GM18507 (cell line): Measurements from ENCODE around the gene YARS1.

Experiments used
- DNase-seq: peaks from one replicate; pipeline ENCODE4 v3.0.0; 2011; ENCODE audit warnings: low read depth; ENCODE audit not compliant: insufficient read length; ENCODE audit errors: extremely low spot score
- FAIRE-seq: peaks from 2 replicates; lab custom pipeline; 2011; peaks lifted over from hg19 to GRCh38; lab: Jason Lieb, UNC

Gene YARS1

DNA sequence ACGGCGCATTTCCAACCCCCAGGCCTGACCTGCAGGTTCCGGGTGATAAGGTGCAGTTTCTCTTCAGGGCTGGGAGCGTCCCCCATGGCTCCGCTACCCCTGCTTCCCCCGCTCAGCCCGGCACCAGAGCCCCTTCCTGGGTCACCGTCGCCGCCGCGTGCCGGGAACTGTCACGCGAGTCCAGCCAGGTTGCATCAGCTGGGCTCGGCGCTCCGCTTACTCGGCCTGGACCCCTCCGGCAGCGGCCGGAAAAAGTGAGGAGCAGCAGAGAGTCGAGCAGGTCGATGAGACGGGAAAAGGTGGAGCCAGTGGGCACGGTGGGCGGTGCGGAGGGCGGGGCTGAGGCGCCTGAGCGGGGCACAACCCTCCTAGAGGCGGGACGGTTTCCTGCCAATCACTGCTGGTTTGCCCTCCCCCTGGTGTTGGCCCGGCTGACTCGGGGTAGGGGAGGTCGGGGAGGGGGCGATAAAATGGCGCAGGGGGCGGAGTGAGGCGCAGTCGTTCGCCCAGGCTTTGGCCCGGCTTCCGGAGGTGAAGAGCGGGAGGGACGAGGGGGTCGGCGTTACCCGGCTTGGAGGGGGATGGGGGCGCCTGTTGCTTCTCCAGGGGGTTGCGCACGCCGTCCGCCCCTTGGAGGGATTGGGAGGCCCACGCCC is at the start of gene YARS1, which contains the start of gene S100PBP:
Gene YARS1, minus strand, starts transcription at position 200 of the 656 bp plus-strand sequence. Its CDS starts 114 bp downstream, at position 86.
Gene S100PBP, plus strand, starts transcription at position 495 of the 656 bp plus-strand sequence. CDS start 8,447 bp downstream, outside the sequence.
- FAIRE-seq = peak; percentile 97
- peak; percentile 90 for DNase-seq

DNA sequence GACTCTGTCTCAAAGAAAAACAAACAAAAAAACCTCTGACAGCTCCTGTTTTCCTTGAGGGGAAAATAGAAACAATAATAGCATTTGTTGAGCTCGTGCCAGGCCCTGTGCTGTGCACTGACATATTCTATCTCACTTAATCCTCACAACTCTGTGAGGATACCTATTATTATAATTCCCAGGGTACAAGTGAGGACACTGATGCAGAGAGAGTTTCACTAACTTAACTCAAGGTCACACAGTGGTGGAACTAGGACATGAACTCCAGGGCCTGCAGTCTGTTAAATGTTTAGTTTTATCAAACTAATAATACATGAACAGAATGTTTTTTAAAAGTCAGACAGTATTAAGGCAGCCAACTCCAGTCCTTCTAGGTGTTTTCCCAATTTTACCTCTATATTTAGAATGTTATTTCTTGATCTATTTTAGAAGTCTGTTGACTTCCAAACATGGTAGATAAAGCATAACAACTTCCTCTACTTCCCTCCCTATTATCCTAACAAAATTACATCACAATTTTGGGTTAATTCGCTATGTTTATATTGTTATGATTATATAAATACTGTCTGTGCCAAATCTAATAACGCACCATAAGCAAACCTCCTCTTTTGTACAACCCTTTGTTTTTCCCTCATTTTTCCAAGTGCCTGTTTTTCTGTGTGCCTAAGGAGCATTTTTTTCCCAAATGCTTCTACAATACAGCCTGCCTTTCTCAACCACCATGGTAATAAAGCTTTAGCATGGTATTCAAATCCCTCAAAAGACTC is 48.7 kb upstream of the YARS1 start:
- no peak for FAIRE-seq
- DNase-seq = no peak

DNA sequence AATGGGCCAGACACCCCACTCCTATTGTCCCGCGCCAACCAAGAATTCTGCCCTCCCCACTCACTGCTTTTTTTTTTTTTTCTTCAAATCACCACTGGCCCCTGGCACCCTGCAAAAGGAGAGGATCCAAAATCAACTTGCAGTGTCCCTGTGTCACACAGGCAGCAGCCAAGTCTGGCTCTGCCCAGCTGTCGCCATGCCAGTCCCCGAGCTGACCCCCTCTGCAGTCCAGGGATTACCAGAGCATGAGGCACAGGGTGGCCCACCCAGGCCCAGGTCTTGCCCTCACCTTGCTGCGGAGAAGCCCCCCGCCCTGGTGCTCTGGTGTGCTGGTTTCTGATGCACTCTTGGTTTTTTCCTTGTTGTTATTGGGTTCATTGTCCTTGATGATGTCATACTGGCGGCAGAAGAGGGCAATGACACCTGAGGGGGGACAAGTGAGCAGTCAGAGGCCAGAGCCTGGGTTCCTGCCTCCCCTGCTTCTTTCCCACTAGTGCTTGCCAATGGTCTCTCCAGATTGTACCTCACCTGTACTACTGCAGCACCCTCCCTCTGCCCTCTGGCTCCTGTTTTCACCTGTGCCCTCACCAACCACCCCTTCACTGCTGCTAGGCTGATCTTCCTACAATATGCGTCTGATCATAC is 47.3 kb upstream of the YARS1 start:
- FAIRE-seq (no peak), DNase-seq (no peak)

DNA sequence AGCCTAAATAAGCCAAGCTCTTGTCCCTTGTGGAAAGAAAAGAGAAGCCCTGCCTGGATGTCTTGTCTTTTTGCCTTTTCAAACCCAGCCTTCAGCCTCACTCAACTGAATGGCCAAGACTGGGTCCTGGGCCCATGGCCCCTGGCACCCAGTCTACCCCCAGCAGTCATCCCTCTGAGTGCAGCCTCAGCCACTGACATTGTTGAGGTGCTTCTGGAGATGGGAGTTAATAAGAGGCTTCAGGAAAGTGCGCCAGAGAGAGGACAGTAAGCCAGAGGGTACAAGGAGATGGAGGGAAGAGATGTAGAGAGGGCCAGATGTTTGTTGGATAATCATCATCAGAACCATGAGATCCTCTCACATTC is 46.7 kb upstream of the YARS1 start:
- DNase-seq = no peak
- FAIRE-seq = no peak

DNA sequence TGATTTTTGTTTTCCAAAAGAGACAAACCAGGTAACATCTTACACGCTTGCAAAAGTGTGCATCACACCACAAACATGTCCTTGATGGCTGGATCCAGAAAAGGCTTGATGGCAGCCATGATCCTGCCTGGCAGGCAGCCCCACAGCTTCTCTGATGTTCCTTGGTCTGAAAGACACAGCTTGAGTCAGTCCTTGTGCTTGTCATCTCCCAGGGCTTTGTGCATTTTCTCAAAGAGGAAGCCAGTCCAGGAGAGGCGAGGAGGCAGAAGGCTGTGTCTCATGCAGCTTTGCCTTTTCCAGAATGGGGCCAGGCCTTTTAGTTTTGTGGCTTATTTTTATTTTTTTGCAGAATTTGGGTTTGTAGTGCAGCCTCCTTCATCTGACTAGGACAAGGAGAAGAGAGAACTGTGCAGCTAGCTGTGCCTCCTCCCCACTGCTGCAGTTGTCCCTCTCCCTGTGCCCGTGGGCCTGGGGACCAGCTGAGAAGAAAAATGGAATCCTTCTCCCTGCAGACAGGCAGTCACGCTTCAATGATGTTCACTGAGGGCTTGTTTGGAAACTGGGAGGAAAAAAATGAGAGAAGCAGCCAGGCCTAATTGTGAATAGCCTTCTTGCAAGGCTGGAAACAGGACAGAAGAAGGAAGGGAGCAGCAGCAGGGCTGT is 46.2 kb upstream of the YARS1 start:
- DNase-seq = no peak

DNA sequence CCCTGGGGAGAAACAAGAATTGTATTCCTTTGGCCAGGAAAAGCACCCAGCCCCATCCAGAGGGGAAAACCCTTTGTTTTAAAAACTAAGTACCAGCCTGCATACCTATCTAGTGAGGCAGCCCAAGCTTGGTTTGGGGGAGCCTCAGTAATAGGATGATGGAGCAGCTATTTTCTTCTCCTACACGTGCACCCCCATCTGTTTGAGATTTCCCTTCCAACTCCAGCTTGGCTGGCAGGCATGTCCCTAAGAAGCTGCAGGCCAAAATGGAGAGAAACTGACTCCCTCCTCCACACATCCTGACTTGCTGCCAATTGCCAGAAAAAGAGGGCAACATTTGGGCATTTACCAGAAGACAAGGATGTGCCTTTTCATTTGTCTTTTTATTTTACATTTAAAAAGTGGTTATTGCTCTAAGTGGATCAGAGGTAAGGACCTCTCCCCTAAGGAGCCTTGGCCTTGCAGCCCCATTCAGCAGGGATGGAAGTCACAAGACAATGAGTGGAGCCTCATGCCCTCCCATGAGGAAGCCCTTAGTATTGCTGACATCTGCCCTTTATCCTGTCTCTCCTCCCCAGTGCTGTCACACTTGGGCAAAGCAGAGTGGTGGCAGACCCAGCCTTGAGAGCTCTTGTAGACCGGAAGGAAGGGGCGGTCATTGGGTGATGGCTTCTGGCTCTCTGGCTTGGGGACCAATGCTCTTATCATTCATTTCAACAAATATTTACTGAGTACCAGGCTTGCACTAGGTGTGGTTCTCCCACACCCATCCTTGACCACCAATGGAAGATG is 44.9 kb upstream of the YARS1 start:
- DNase-seq (no peak), FAIRE-seq (no peak)

More for the DNA sequence above, 46.2 kb upstream of the YARS1 start:
- FAIRE-seq = no peak

DNA sequence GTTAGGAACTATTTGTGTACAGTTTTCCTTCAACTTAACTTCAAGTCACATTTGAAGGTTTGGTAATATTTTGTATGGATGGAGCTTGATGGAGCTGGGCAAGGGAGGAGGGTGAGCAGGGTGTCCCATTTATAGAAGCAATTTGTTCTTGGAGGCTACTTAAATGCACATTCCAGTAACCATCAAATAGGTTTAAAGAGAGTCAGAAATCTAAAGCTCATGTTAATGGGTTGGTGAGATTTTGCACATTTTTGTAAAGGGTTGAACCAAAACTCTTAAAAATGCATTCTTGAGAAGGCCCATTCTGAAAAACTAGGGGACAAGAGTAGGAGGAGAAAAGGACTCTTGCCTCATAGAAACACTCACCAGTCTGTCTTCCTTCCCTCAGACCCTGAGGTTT is 43.4 kb upstream of the YARS1 start:
- DNase-seq (no peak), FAIRE-seq (no peak)

DNA sequence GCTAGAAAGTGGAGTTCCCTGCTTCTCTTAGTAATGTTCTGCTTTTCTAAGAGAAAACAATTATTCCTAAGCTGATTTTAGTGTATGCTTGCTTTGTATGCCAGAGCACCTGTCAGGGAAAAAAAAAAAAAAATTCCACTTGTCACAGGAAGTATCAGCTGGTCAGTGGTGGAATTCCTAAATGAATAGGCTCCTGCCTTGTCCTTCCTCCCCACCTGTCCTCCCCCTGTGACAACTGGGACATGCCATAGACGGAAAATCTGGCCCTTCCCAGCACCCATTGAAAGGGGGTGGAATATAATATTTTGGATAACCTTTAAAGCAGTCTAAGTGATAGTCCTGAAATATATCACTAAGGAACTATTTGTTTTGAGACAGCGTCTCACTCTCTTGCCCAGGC is 42.8 kb upstream of the YARS1 start:
- no peak for FAIRE-seq

DNA sequence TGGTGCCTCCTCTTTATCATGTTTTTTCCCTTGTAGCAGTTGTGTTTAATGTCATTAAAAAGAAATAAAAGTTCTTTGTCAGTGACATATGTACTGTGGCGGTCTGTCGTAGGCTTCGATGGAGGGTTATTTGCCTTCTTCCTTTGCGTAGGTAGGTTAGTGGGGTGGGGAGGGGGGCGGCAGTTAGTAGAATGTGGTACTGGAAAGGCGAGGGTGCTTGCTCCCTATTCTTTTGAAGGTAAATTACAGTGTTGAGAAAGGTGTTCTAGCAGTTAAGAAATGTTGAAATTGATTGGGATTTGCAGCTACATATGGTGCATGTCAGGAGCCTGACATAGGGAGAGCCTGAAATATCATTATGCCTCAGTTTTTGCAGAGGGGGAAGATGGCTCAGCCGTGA is 41.6 kb upstream of the YARS1 start:
- no peak for FAIRE-seq

More for the DNA sequence above, 42.8 kb upstream of the YARS1 start:
- DNase-seq = no peak

DNA sequence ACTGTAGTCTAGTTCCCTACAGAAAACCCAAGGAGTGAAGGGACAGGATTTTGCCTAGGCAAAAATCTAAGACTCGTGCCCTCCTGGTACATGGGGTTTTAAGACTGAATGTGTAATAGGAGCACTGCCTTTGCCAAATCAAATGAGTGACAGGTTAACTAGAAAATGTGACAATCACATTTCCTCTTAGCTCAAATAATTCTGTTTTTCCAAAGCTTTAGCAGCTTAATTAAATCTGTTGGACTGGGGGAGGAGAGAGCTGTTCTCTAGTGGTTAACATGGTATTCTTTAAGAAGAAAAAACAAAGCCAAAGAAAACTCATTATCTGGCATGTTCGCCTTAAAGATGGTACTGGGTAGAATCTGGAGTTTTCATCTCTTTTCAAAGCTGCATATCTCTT is 41.0 kb upstream of the YARS1 start:
- DNase-seq = no peak

More for the DNA sequence above, 41.6 kb upstream of the YARS1 start:
- no peak for DNase-seq

DNA sequence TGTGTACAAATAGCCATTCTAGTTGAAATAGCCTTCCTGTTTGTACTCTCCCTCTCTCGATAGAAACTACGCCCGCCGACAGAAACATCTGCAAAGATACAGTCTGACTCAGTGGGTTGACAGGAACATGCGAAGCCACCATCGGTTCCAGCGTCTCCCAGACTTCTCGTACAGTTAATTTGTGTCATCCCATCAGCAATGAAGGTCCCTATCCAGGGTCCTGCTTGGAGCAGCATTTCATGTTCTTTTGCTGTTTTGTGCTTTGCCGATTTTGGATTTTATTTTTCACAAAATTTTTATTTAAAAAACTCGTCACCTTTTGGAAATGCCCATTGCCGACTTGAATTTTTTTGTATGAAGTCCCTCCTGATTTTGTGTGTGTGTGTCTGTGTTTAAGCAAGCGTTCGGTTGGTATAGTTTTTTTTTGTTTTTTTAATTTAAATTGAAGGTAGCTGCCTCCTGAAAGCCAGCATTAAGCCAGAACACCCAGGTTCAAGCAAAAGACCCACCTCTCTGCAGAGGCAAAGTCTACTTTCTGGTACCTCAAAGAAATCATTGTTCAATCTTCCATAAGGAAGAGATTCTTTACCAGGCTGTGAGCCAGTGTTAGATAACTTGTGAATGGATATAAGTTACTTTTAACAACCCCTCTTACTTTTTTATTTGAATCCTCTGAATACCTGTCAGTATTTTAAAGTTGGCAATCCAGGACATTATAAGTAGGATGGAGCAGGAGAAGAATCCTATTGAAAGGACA is 38.9 kb upstream of the YARS1 start:
- DNase-seq = no peak
- no peak for FAIRE-seq

More for the DNA sequence above, 41.0 kb upstream of the YARS1 start:
- FAIRE-seq = no peak

DNA sequence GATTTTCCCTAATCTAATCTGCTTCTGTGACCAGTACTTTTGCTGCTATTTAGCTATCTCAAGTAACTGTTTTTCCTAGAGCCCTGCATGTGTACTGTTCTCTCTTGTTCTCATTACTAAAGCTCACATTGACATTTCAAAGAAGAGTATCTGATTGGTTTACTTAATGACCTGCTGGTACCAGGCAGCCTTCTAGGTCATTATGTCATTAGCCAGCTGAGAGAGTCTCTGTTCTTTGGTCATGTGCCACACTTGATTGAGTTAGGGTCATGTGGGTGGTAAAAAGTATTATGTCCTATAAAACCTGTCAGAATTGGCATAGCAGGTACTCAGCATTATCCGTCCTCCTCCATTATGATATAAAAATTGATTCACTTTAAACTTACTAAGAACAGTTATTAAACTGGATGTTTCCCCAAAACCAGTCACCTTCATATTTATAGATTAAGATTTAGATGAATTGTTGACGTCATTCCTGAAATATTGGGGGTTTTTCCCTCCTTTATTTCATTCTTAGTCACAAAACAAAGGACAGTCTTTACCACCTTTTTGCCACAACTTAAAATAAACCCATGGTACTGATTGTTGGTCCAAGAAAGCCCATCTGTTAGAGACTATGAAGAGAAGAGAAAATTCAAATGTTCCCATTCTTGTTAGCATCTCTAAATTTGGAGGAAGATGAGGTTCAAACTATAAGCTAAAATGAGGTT is 31.4 kb upstream of the YARS1 start:
- FAIRE-seq (peak; percentile 41), DNase-seq (no peak)

DNA sequence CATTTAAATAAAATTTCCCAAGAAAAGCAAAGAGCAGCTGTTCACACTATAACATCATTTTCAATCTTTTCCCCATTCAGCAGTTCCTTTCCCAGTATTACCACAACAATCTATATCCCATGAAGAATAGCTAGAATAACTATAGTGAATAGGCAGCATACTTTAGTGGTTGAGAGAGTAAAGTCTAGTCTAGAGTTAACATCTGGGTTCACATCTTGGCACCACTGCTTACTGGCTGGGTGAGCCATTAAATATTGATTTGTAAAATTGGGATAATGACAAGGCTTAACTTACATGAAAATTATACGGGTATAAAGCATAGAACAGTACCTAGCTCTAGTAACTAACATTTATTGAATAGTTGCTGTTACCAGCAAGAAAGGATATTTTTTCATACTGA is 14.7 kb upstream of the YARS1 start:
- FAIRE-seq = no peak

DNA sequence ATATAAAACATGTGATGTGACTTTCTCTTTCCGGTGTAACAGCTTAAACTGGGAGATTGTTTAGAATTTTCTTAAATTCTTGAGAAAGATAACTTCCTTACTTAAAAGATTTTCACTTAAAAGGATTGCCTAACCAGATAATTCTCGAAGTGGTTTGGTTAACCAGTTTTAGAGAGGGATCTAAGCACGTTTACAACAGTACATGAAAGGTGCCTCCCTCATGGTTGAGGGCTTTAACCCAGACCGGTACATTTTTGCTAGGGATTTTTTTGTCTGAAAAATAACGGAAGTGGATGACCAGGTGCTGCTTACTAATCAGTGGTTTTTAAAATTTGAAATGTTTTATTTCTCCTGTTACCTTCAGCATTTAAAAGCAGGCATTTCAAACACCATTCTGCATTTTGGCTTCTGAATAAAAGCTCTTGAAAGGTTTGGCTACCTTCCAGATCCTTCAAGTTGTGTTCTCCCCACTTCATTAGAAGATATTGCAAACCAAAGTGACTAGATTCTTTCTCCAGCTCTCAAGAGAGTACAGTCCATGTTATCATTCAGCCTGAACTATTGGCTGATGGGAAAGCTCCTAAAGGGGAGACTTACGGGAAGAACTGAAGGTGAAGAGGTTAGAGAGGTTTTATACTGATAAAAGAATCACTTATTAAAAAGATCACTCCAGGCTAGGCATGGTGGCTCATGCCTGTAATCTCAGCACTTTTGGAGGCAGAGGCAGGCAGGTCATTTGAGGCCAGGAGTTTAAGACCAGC is 13.1 kb upstream of the YARS1 start:
- no peak for FAIRE-seq
- no peak for DNase-seq

More for the DNA sequence above, 14.7 kb upstream of the YARS1 start:
- DNase-seq = no peak

DNA sequence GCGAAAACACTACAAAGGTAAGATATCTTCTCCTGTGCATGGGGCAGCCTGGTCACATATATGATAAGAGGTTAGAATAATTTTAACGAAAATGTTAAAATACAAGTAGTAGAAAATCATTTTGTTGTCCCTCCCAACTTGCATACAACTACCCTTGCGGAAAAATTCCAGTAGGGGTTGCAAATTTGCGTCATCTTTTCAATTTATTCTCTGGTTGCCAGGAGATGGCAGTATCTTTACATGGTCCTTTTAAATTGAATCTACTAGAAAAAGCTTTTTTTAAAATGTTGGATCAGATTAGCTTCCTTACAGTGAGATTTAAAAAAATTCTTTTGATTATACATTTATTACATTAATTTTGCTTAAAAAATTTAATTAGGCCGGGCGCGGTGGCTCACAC is 11.2 kb upstream of the YARS1 start:
- DNase-seq = no peak
- no peak for FAIRE-seq

DNA sequence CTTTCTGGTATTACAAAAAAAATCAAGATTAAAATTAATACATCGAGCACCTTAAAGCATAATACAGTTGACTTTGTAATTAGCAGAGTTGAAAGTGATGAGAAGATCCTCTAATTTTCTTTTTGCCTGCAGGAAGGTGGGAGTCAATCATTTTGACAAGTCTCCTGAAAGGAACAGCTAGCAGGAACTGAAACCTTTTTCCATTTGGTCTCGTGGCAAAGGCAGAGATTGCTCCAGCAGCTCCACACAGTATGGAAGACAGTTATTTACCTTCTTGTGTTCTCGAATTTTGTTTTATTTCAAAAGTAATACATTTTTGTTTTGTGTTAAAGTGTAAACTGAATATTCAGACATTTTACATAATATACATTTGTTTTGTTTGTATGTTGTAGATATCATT is 8.0 kb upstream of the YARS1 start:
- FAIRE-seq (no peak), DNase-seq (no peak)

DNA sequence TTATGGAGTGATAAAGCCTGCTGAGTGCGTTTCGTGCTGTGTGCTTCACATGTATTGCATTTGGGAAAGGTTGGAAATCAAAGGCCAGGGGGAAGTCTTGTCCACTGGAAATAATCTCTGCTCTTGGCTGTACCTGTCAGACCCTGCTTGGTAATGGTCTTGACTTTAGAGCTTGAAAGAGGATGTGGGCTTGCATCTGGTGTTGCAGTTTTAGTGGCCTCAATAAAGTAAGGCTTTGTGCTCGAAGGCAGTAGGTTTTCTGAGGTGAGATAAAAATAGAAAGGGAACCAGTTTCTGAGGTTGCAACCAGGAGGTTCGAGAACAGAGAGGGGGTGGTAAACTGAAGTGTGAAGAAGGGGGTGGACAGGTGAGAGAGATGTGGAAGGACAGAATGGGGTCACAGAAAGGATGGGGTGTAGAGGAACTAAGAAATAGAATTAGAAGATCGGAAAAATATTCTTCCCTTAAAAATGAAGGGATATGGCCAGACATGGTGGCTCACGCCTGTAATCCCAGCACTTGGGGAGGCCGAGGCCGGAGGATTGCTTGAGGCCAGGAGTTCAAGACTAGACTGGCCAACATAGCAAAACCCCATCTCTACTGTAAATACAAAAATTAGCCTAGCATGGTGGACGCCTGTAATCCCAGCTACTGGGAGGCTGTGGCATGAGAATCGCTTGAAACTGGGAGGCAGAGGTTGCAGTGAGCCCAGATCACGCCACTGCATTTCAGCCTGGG is 1.8 kb upstream of the YARS1 start:
- no peak for DNase-seq
- peak; percentile 92 for FAIRE-seq
